GM12865 (cell line): Measurements from ENCODE around the gene CYB5A.

ENCODE experiments used
- DNase-seq: peaks from one replicate; pipeline ENCODE4 v3.0.0; 2010; ENCODE audit warnings: low read depth
- H3K4me3 ChIP-seq: 2 replicates; pipeline ENCODE4 v1.5.1; 2011; ENCODE audit warnings: mild to moderate bottlenecking, low read depth, low read length, control low read depth
- CTCF ChIP-seq: IDR thresholded peaks from 2 replicates; pipeline ENCODE4 v1.5.1; 2011; ENCODE audit warnings: low read length, control low read depth, low read depth, inconsistent platforms; ENCODE audit not compliant: insufficient read depth; ENCODE audit errors: missing control alignments

Gene CYB5A

GRCh38 chr18:74266161-74266560, 25.6 kb downstream of the CYB5A start:
- no peak for DNase-seq
- no peak for TF ChIP-seq CTCF
- no peak overlapping the region for H3K4me3 ChIP-seq

GRCh38 chr18:74265546-74266098, 26.1 kb downstream of the CYB5A start:
- TF ChIP-seq CTCF: no peak
- no peak for DNase-seq
- no peak overlapping the region for H3K4me3 ChIP-seq

- DNase-seq: peak; percentile 82
- no peak overlapping the region for H3K4me3 ChIP-seq
- TF ChIP-seq CTCF: no peak
Measured at GRCh38 chr18:74264303-74265020, 27.3 kb downstream of the CYB5A start.

- DNase-seq: no peak
- no peak for TF ChIP-seq CTCF
- no peak overlapping the region for H3K4me3 ChIP-seq
Measured at GRCh38 chr18:74261053-74261713, 30.6 kb downstream of the CYB5A start.

GRCh38 chr18:74259347-74259746, 32.4 kb downstream of the CYB5A start:
- H3K4me3 ChIP-seq: no peak overlapping the region
- DNase-seq: no peak
- TF ChIP-seq CTCF: no peak

GRCh38 chr18:74257083-74257482, 34.7 kb downstream of the CYB5A start:
- H3K4me3 ChIP-seq: no peak overlapping the region
- no peak for TF ChIP-seq CTCF
- no peak for DNase-seq
